Neural cell (in vitro differentiated cells): ENCODE results near the gene RPS6KA3. TPM values are rescaled to one million over a fixed set of nuclear protein-coding genes. Genes with fewer than 3 reads are reported as not detected.

ENCODE experiments used
- H2AFZ ChIP-seq: fragments of 200-600, 300-800 bp; sonication (generic), shearing (Covaris generic); 2 replicates; pipeline ENCODE4 v1.6.0; 2014; ENCODE audit warnings: low read depth, mild to moderate bottlenecking, antibody characterized with exemption, low read length, moderate library complexity
- H3F3A ChIP-seq: fragments of 200-600 bp; shearing (Covaris generic); 2 replicates; pipeline ENCODE4 v1.6.1; 2016; ENCODE audit warnings: mild to moderate bottlenecking, moderate library complexity, mixed read lengths, antibody characterized with exemption, low read length; ENCODE audit not compliant: insufficient read depth, poor library complexity, severe bottlenecking
- H3K27ac ChIP-seq: fragments of 200-600, 300-800 bp; sonication (generic), shearing (Covaris generic); 2 replicates; pipeline ENCODE4 v1.5.1; 2014; ENCODE audit warnings: mild to moderate bottlenecking, low read length, moderate library complexity
- H3K27me3 ChIP-seq: fragments of 300-800, 200-600 bp; sonication (generic), shearing (Covaris generic); 2 replicates; pipeline ENCODE4 v1.6.0; 2014; ENCODE audit warnings: mild to moderate bottlenecking, low read depth, low read length, moderate library complexity; ENCODE audit not compliant: insufficient read depth
- H3K36me3 ChIP-seq: fragments of 300-800, 200-600 bp; sonication (generic), shearing (Covaris generic); 2 replicates; pipeline ENCODE4 v1.5.1; 2014; ENCODE audit warnings: mild to moderate bottlenecking, antibody characterized with exemption, low read length, moderate library complexity; ENCODE audit not compliant: insufficient read depth
- H3K4me2 ChIP-seq: fragments of 300-800, 200-600 bp; sonication (generic), shearing (Covaris generic); 2 replicates; pipeline ENCODE4 v1.6.0; 2014; ENCODE audit warnings: mild to moderate bottlenecking, low read length
- H3K4me3 ChIP-seq: fragments of 300-800, 200-600 bp; sonication (generic), shearing (Covaris generic); 2 replicates; pipeline ENCODE4 v1.5.1; 2014; ENCODE audit warnings: mild to moderate bottlenecking, low read length, moderate library complexity
- H3K79me2 ChIP-seq: fragments of 200-600 bp; shearing (Covaris generic); replicated peaks from 2 replicates; pipeline ENCODE4 v1.6.0; 2014; ENCODE audit warnings: mild to moderate bottlenecking, low read length, moderate library complexity; ENCODE audit not compliant: insufficient read depth
- H3K9ac ChIP-seq: fragments of 300-800, 200-600 bp; sonication (generic), shearing (Covaris generic); 2 replicates; pipeline ENCODE4 v1.6.1; 2016; ENCODE audit warnings: mild to moderate bottlenecking, low read length, mixed read lengths
- H3K9me2 ChIP-seq: fragments of 200-600 bp; shearing (Covaris generic); 2 replicates; pipeline ENCODE4 v1.6.1; 2016; ENCODE audit warnings: mild to moderate bottlenecking, low read length, mixed read lengths; ENCODE audit not compliant: insufficient read depth
- H3K9me3 ChIP-seq: fragments of 200-600, 300-800 bp; sonication (generic), shearing (Covaris generic); 2 replicates; pipeline ENCODE4 v1.6.1; 2016; ENCODE audit warnings: mild to moderate bottlenecking, mixed run types, low read length, moderate library complexity, mixed read lengths
- H4K20me1 ChIP-seq: fragments of 200-600 bp; shearing (Covaris generic); 2 replicates; pipeline ENCODE4 v1.6.1; 2016; ENCODE audit warnings: mild to moderate bottlenecking, mixed run types; ENCODE audit not compliant: insufficient read depth
- EP300 ChIP-seq: fragments of 450-650 bp; conservative IDR thresholded peaks from 2 replicates; pipeline ENCODE4 v1.6.1; 2014; ENCODE audit warnings: antibody characterized with exemption, mild to moderate bottlenecking, moderate library complexity; ENCODE audit not compliant: poor library complexity, severe bottlenecking
- EZH2 ChIP-seq: fragments of 200-600, 300-800 bp; shearing (Covaris generic), sonication (generic); IDR thresholded peaks from 2 replicates; pipeline ENCODE4 v1.6.1; 2014; ENCODE audit warnings: antibody characterized with exemption, low read length, borderline replicate concordance, mild to moderate bottlenecking; ENCODE audit not compliant: insufficient read depth, poor library complexity, severe bottlenecking
- MXI1 ChIP-seq: fragments of 450-650 bp; conservative IDR thresholded peaks from 2 replicates; pipeline ENCODE4 v1.6.1; 2014; ENCODE audit warnings: antibody characterized with exemption, mild to moderate bottlenecking; ENCODE audit not compliant: poor library complexity, severe bottlenecking
- POLR2AphosphoS5 ChIP-seq: IDR thresholded peaks from 2 replicates; pipeline ENCODE4 v1.6.1; 2012
- RAD21 ChIP-seq: fragments of 450-650 bp; conservative IDR thresholded peaks from 2 replicates; pipeline ENCODE4 v1.6.1; 2014; ENCODE audit warnings: antibody characterized with exemption, mild to moderate bottlenecking, moderate library complexity
- SMC3 ChIP-seq: fragments of 450-650 bp; conservative IDR thresholded peaks from 2 replicates; pipeline ENCODE4 v1.6.1; 2014; ENCODE audit warnings: antibody characterized with exemption, mild to moderate bottlenecking, moderate library complexity; ENCODE audit not compliant: poor library complexity
- TAF1 ChIP-seq: IDR thresholded peaks from 2 replicates; pipeline ENCODE4 v1.6.1; 2012; ENCODE audit warnings: low read depth
- polyA minus RNA-seq: library from RNA; depleted of rRNA, polyadenylated mRNA; stranded (reverse); fragments of >200 nt; gene quantifications from 2 replicates; pipeline ENCODE4 v1.2.3, GENCODE V29; 2014
- polyA plus RNA-seq: library from polyadenylated mRNA; depleted of rRNA; stranded (reverse); fragments of >200 nt; gene quantifications from 2 replicates; pipeline ENCODE4 v1.2.3, GENCODE V29; 2014
- TF ChIP-seq, protein P1 (sequence below): IDR thresholded peaks from 2 replicates; pipeline ENCODE4 v1.6.1; 2012; ENCODE audit warnings: borderline replicate concordance
- TF ChIP-seq, protein P2 (sequence below): fragments of 450-650 bp; IDR thresholded peaks from 2 replicates; pipeline ENCODE4 v1.5.1; 2014; ENCODE audit warnings: antibody characterized with exemption, mild to moderate bottlenecking, moderate library complexity; ENCODE audit not compliant: poor library complexity, severe bottlenecking

The RPS6KA3 gene
- polyA plus RNA-seq: 16.5 and 18.1 TPM in 2 replicates
- 33.1 and 37.5 TPM in 2 replicates for polyA minus RNA-seq

- no peaks in the 10 kb centered on the region for H3F3A ChIP-seq
- TF ChIP-seq, protein P1, sequence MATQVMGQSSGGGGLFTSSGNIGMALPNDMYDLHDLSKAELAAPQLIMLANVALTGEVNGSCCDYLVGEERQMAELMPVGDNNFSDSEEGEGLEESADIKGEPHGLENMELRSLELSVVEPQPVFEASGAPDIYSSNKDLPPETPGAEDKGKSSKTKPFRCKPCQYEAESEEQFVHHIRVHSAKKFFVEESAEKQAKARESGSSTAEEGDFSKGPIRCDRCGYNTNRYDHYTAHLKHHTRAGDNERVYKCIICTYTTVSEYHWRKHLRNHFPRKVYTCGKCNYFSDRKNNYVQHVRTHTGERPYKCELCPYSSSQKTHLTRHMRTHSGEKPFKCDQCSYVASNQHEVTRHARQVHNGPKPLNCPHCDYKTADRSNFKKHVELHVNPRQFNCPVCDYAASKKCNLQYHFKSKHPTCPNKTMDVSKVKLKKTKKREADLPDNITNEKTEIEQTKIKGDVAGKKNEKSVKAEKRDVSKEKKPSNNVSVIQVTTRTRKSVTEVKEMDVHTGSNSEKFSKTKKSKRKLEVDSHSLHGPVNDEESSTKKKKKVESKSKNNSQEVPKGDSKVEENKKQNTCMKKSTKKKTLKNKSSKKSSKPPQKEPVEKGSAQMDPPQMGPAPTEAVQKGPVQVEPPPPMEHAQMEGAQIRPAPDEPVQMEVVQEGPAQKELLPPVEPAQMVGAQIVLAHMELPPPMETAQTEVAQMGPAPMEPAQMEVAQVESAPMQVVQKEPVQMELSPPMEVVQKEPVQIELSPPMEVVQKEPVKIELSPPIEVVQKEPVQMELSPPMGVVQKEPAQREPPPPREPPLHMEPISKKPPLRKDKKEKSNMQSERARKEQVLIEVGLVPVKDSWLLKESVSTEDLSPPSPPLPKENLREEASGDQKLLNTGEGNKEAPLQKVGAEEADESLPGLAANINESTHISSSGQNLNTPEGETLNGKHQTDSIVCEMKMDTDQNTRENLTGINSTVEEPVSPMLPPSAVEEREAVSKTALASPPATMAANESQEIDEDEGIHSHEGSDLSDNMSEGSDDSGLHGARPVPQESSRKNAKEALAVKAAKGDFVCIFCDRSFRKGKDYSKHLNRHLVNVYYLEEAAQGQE: no peak
- TF ChIP-seq MXI1 (no peak), TAF1 (no peak), EZH2 (no peak), POLR2AphosphoS5 (peak; percentile 82), RAD21 (no peak)
- no peaks in the 10 kb centered on the region for H3K36me3 ChIP-seq
- H4K20me1 ChIP-seq: no peaks in the 10 kb centered on the region
- no peak within 1 kb of the TSS for H3K27ac ChIP-seq
- peak within 1 kb of the TSS; percentile 78 for H3K4me3 ChIP-seq
- no peaks in the 10 kb centered on the region for H3K9me2 ChIP-seq
- no peak within 1 kb of the TSS for H3K4me2 ChIP-seq
- peak within 1 kb of the TSS; percentile 63 for H3K9ac ChIP-seq
- no peaks in the 10 kb centered on the region for H3K9me3 ChIP-seq
- peaks cover 17% of the 10 kb centered on the region for H3K79me2 ChIP-seq
- peak within 1 kb of the TSS; percentile 40 for H2AFZ ChIP-seq
- peaks cover 8% of the 10 kb centered on the region for H3K27me3 ChIP-seq
Measured at GRCh38 chrX:20266810-20267606, at the start of gene RPS6KA3. Gene RPS6KA3 (minus strand): TSS chrX:20266909. CDS start chrX:20266632, 277 bp downstream.

DNA sequence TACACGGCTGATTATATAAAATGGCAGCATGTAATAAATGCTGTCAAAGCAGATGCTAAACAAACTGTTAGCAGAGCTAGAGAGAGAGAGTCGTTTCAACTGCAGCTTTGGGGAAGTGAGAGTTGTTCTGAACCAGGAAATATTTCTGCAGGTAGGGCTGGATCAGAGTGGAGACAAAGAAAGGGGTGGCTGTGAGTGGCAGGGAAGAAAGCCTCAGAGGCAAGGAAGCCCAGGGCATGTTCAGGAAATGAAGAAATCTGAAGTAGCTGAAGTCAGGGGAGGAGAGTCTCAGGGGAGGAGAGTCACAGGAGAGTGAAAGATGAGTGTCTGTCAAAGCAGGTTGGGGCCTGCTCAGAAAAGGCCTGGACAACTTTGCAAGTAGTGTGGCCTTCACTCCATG lies 48.4 kb upstream of the RPS6KA3 start:
- no peaks in the 10 kb centered on the region for H3K9me3 ChIP-seq
- no peaks in the 10 kb centered on the region for H3K9me2 ChIP-seq
- no peaks in the 10 kb centered on the region for H3K27me3 ChIP-seq
- H4K20me1 ChIP-seq: no peaks in the 10 kb centered on the region
- TF ChIP-seq SMC3: no peak
- TF ChIP-seq MXI1: no peak
- TF ChIP-seq, protein P1: no peak
- no peak for TF ChIP-seq TAF1
- no peak for TF ChIP-seq POLR2AphosphoS5
- no peak for TF ChIP-seq RAD21
- no peak for TF ChIP-seq EZH2
- TF ChIP-seq EP300: no peak
- TF ChIP-seq, protein P2, sequence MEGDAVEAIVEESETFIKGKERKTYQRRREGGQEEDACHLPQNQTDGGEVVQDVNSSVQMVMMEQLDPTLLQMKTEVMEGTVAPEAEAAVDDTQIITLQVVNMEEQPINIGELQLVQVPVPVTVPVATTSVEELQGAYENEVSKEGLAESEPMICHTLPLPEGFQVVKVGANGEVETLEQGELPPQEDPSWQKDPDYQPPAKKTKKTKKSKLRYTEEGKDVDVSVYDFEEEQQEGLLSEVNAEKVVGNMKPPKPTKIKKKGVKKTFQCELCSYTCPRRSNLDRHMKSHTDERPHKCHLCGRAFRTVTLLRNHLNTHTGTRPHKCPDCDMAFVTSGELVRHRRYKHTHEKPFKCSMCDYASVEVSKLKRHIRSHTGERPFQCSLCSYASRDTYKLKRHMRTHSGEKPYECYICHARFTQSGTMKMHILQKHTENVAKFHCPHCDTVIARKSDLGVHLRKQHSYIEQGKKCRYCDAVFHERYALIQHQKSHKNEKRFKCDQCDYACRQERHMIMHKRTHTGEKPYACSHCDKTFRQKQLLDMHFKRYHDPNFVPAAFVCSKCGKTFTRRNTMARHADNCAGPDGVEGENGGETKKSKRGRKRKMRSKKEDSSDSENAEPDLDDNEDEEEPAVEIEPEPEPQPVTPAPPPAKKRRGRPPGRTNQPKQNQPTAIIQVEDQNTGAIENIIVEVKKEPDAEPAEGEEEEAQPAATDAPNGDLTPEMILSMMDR: no peak
- no peaks in the 10 kb centered on the region for H3F3A ChIP-seq
- no peak overlapping the region for H3K4me3 ChIP-seq
- no peak overlapping the region for H3K4me2 ChIP-seq
- H3K9ac ChIP-seq: no peak overlapping the region
- no peaks in the 10 kb centered on the region for H3K36me3 ChIP-seq
- no peak overlapping the region for H2AFZ ChIP-seq
- no peaks in the 10 kb centered on the region for H3K79me2 ChIP-seq
- H3K27ac ChIP-seq: no peak overlapping the region
